GM18873 (cell line): ENCODE results near the gene FN3K.
A peak's percentile ranks its signal among the peaks of the same experiment; 100 is the strongest.

Source experiments
- ATAC-seq: cut with Tn5 transposase; IDR thresholded peaks from one replicate; pipeline ENCODE4 v1.9.1; 2021; ENCODE audit warnings: mild to moderate bottlenecking, moderate library complexity, moderate number of reproducible peaks; ENCODE audit not compliant: unreplicated experiment, low FRiP score

FN3K gene

DNA sequence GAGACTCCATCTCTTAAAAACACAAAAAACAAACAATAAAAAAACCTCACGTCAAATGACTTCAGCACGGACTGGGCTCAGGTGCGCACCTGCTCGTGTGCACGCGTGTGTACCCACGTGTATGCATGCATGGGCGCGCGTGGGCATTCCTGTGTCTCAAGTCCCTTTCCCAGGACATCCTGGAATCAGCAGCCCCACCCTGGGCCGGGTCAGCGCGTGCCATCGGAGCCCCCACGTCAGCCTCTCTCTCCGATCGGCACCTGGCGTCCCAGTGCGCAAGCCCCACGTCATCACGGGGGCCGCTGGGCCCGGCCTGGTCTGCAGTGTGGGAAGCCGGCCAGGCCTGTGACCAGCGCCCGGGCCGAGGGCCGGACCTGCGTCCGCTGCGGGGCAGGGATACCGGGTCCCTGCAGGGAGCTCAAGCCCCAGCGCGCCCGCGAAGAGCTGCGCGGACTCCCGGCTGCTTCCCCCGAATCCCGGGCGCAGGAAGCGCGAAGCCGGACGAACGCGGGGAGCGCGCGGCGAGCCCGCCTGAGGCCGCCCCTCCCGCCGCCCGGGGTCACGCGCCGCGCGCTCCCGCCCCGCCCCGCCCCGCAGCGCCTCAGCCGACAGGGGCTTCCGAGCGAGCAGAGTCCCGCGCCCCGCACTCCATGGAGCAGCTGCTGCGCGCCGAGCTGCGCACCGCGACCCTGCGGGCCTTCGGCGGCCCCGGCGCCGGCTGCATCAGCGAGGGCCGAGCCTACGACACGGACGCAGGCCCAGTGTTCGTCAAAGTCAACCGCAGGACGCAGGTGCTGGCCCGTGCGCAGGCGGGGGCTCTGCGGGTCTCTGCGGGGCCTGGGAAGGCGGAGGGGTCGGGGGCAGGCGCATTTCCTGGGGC, at the start of gene FN3K:
FN3K (plus strand) TSS at position 629 of the 880 bp plus-strand sequence; CDS start at position 651, 22 bp downstream.
- ATAC-seq = no peak

DNA sequence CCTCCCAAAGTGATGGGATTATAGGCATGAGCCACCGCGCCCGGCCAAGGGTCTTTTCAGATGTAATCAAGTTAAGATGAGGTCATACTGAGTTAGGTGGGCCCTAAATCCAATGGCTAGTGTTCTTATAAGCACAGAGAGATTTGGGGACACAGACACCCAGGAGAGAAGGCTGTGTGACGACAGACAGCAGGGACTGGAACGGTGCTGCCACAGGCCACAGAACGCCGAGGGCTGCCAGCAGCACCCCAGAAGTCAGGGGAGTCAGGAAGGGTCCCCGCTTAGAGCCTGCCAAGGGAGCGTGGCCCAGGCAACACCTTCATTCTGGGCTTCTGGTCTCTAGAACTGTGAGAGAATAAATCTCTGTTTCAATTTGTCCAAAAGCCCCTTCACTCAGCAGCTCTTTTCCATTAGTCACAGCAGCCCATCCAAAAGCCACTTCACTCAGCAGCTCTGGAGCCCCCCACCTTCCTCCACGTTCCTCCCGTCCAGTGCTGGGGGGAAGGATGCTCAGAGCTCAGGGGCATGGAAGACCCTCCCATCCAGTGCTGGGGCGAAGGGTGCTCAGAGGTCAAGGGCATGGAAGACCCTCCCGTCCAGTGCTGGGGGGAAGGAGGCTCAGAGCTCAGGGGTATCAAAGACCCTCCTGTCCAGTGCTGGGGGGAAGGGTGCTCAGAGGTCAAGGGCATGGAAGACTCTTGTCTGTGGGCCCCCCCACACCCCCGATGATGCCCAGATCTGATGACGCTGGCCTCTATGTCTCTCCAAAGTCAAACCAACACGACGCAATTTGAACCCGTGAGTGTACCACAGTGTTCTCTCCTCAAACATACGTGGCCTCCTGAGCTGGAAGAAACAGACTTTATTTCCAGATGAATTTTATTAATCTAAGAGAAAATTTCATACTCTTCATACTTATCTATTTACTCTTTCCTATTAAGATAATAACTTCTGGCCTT, 48.8 kb upstream of the FN3K start:
- ATAC-seq = no peak

DNA sequence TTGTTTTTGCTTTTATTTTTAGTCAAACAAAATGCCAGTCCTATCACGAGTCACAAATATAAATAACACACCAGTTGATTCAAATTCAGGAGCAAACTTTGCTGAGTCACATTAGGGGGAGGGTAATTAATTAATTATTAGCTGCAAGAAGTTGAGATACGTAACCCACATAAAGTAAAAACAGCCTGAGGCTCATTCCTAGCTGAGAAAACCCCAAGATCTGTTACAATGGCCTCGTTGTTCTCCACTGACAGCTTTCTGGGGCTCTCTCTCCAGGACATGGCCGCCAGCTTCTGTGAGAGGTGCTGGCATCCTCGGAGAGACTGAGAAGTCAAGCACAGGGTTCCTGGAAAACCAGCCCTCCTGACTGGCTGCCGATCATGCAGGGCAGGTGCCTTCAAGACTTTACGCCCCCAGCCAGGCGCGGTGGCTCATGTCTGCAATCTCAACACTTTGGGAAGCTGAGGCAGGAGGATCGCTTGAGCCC, 48.0 kb upstream of the FN3K start:
- ATAC-seq = no peak

DNA sequence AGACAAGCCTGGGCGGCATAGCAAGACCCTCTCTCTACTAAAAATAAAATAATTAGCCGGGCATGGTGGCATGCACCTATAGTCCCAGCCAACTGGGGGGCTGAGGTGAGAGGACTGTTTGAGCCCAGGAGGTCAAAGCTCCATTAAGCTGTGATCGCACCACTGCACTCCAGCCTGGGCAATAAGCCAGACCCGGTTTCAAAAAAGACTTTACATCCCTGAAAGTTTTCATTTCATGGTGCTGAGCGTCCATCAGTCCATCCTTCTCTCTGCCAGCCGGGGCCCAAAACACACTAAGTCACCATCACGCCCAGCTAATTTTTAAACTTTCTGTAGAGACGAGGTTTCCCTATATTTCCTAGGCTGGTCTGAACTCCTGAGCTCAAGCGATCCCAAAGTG, 47.5 kb upstream of the FN3K start:
- no peak for ATAC-seq

DNA sequence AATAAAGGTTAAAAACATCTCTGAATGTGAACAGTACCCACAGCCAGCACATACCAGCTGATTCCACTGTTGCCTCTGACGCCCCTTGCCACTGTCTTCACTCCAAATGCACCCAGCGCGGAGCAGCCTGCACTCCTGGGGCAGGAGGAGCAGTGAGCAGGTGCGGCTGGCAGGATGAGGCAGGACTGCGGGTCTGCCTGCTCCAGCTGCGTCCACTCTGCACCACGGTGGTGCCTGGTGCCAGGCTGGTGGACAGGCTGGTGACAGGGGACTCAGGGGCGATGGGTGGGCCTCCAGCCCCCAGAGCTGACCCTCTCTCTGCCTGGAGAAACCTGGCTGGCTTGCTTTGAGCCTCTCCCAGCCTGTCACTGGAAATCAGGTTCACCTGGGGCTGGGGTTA, 46.3 kb upstream of the FN3K start:
- ATAC-seq = no peak

DNA sequence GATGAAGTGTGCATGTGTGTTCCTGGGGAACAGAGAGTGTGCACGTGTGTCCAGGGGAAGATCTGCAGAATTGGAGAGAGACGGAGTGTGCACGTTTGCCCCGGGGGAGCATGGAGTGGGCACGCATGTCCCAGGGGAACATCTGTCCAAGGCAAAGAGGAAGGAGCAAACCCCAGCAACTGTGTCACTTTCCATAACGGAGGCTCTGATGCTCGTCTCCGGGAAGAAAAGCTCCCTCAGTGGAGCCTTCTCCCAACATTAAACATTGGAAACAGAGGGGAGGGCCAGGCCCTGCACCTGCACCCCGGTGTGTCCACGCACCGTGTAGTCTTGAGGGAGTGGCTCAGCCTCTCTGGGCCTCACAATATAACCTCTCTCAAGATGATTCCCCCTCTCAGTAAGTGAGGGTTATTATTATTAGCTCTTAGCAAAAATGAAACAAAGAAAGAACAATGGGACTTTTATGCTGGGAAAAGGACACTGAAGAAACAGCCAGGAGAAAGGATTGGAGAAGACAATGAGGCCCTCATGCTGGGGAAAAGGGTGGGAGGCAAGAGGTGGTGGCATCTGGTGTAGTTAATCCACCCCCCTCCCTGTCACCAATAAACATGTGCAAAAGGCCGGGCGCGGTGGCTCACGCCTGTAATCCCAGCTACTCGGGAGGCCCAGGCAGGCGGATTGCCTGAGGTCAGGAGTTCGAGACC, 44.5 kb upstream of the FN3K start:
- no peak for ATAC-seq

DNA sequence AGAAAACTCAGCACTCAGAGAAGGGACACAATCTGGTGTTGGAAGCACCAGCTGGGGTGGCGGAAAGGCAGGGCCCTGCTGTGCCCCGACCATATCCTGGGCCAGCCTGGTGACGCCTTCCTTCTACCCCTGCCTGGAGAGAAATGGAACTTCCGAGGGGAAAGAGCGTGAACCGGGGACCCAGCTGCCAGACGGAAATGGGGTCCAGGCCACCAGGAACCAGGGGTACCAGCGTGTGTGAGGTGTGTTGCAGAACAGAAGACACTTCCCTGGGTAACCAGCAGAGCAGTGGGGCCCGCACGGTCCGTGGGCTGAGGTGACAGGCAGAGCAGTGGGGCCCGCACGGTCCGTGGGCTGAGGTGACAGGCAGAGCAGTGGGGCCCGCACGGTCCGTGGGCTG, 43.7 kb upstream of the FN3K start:
- ATAC-seq = no peak

DNA sequence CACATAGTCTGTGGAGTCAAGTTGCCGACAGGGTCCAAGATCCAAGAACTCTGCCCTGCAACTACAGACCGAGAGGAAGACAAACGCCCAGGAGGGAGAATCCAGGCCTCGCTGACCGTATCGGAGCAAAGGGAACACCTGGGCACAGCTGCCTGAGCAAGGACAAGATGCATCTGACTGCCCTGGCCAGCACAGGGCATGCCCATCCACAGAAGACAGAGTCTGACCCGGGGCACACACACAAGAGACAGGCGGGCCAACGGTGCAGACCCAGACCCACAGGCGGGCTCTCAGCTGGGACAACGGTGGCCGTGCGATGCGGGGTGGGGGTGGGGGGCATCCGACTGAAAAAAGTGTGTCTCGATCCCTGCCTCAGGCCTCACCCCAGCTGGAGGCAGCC, 43.1 kb upstream of the FN3K start:
- no peak for ATAC-seq

DNA sequence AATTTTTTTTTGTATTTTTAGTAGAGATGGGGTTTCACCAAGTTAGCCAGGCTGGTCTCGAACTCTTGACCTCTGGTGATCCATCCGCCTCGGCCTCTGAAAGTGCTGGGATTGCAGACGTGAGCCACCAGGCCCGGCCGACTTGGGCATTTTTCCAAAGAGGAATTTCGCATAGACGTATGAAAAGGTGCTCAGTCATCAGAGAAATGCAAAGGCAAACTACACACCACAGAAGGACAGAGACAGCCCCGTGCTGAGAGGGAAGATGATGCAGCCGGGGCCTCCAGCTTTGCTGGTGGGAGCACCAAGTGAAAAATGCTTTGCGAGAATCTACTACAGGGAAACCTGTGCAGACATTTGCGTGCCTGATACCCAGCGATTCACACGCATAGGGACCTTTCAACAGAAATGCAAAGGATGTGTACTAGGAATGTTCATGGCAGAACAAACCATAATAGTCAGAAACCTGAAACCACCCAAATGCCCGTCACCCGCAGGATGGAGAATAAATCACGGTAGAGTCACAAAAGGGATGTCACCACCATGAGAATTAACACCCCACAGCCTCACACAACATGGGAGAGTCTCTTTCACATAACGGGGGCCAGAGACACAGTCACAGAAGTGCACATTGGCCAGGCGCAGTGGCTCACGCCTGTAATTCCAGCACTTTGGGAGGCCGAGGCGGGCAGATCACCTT, 42.1 kb upstream of the FN3K start:
- no peak for ATAC-seq

DNA sequence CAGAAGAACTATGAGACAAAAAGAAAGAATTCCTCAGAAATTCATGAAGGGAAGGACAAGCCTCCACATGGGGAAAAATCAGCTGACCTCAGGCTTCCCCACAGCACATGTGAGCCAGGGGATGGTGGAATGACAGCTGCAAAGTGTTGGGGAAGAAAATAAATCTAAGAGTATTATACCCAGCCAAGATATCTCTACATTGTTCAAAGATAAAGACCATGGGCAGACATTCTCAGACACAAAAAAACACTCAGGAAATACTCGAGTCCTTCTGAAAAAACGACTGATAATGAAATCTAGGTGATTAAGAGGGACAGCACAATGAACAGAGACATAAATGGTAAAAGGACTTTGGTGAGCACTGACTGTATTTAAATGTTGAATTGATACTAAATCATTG, 40.8 kb upstream of the FN3K start:
- ATAC-seq = no peak

DNA sequence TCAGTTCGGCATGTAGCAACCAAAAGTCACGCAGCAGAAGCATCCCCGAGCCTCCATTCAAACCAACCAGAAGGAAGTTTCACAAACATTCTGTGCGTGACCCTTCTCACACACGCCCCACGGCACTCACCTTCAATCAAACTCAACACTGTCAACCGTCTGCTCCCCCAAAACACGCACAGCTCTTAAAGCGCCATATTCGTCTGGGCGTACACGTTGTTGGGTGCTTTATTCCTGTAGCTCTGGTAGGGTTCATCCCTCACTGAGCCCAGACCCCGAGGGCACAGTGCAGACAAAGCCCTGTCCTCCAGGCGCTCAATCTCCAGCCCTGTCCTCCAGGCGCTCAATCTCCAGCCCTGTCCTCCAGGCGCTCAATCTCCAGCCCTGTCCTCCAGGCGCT, 39.2 kb upstream of the FN3K start:
- no peak for ATAC-seq

DNA sequence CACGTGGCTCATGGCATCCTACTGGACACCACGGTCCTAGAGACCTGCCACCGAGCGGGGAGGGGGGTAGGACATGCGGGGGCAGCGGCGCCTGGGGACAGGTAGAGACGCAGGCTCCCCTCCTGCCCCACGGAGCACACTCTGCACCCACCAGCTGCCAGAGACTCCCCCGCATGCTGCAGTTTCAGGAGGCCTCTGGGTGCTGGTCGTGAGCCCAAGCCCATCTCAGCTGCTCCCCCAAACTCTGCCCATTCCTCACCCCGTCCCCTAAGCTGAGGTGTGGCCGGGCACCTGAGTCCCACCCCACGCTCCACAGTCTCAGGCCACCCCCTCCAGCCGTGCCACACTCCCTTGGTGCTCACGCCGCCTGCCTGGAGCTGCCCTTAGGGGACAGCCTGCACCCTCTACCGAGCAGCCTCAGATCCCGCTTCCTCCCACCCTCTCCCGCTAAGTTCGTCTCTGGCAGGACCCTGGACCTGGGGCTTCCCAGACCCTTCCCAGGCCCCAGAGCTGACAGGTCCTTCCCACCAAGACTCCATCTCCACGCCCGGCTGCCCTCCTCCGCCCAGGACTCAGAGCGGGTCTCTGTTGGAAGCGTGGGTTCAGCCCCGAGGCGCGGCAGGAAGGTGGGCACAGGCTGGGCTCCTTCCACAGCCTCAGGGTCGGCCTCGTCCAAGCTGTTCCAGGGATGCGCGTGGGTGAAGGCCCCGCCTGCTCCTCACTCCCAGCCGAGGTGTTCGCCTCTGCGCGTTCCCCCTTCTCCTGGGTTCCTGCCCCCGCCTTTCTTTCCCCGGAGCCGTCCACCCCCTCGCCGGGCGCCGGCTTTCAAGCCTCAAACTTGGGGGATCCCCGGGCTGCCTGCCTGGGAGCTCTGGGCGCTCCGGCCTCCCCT, 38.3 kb upstream of the FN3K start:
- no peak for ATAC-seq

DNA sequence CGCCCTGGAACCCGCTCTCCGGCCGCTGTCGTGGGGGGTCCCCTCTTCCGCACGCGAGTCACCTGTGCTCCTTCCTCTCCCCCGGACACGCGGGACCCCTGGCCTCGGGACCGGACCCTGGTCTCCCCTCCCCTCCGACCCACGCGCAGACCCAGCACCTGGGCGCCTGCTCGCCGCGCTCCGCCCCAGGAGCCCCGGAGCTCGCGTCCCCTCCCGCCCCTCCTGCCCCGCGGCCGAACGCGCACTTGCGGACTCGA, 37.7 kb upstream of the FN3K start:
- ATAC-seq = no peak

DNA sequence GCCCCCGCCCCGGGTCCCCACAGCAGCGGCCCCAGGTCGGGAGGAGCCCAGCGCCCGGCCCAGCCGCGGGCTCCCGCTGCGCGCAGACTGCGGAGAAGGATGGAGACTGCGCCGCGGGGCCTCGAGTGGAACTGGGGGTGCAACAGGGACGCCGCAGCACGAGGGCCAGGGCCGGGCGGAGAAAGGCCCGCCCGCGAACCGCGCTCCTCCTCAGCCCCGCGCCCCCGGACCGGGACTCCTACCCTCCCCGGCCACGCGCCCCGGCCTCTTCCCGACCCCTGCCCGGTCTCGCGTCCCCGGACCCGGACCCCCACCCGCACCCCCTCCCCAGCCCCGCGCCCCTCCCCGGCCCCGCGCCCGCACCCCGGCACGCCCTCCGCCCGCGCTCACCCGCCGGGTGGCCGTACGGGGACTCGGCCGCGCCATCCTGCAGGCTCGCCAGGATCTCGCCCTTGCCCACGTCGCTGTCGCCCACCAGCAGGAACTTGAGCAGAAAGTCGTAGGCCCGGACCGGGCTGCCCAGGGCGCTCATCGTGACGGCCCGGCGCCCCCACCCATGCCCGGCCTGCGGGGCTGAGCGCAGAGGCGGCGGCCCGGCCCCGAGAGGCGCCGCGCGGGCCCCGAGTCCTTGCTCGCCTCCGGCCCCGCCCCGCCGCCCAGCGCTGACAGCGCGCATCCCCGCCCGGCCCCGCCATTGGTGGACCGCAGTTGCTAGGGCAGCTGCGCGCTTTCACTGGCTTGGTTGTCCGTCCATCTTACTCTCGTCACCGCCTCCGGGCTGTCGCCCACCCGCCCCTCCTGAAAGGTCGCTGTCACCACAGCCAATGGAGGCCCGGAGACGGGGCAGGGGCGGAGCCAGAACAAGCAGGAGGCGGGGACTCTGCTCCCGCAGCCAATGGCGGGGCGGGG, 37.1 kb upstream of the FN3K start, which contains the start of gene RAB40B:
RAB40B (minus strand) TSS at position 634 of the 909 bp plus-strand sequence; CDS start at position 532, 102 bp downstream.
- ATAC-seq = peak; percentile 88

DNA sequence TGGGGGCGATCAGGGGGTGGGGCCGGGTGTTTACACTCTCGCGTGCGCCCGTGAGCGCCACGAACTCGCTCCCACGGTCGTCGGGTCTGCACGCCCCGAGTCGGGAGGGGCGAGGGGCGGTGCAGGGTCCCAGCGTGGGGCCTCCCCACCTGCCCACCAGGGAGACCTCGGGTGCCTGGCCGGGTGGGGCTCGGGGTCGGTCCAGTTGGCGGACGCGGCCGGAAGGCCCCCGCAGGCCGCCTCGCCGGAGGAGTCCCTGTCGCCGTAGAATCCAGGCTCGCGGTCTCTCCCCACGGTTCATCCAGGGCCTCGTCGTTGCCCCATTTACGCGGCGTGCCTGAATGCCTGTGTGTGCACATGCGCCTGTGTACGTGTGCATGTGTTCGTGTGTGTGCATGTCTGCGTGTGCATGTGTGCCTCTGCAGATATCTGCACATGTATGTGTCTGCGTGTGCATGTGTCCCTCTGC, 36.4 kb upstream of the FN3K start:
- peak; percentile 2 for ATAC-seq

DNA sequence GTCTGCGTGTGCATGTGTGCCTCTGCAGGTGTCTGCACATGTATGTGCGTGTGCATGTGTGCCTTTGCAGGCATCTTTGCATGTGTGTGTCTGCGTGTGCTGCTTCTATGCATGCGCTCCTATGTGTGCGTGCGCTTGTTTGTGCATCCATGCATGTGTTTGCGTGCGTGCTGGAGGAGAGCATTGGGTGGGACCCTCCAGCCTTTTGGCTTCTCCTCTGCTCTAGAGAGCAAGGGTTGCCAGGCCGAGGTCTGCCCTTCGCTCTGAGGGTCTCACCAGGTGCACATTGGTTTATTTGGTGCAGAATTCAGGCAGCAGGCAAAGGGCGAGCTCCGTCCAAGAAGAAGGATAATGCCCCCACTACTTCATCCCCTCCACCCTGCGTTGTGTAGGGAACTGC, 35.9 kb upstream of the FN3K start:
- ATAC-seq = no peak

DNA sequence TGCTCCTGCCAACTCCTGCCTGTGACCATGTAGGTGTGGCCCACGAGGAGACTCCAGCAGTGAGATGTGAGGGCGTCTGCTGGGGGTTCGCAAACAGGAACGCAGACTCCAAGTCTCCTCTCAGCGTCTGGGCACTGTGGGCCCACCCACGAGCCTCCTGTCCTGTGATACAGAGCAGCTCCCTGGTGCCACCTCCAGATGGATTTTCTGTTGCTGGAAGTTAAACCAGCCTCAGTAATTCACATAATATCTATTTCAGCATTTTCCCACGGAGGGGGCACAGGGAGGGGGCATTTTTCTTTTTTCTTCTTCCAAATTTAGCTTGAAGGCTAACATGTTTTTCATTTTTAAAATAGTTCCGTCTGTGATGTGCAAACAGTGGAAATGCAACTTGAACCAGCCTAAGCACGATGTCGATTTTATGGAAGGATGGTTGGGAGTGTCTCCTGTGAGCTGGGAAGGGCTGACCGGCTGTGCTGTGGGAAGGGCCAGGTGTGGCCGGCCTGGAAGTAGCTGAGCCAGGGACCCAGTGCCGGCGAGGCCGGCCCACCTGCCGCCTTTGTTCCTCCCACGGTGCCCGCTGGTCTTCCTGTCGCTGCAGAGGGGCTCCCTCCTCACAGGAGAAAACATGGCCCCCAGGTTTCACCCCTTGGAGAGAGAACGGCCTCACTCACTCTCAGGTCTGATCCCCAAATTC, 33.0 kb upstream of the FN3K start:
- ATAC-seq = no peak
